Measurements from ENCODE around the gene DCP2. TPM values are rescaled to one million over a fixed set of nuclear protein-coding genes. Genes with fewer than 3 reads are reported as not detected.
A peak's percentile ranks its signal among the peaks of the same experiment; 100 is the strongest.

The DCP2 gene
- total RNA-seq, 1 donor from 2014 or later: 78.9 TPM

DNA sequence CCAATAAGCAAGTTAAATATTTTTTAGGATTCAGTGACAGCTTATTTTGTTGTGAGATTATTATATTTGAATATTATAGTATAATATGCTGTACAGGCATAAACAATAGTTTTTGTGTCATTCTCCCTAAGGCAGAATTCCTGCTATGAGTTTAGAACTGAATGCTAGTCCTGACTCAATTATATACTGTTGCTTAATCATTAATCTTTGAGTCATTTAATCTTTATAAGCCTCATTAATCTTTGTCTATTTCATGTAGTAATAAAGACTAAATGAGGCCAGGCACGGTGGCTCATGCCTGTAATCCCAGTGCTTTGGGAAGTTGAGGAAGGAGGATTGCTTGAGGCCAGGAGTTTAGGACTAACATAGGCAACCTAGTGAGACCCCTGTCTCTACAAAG, 3.6 kb upstream of the DCP2 start:
- DNase-seq (ENCODE audit: low spot score): no peak
- Mint-ChIP-seq H3K27ac (no peak overlapping the region), H3K4me1 (ENCODE audit: low read depth) (peaks cover 27% of the 10 kb centered on the region), H3K36me3 (ENCODE audit: low read depth) (no peaks in the 10 kb centered on the region), H3K4me3 (no peak overlapping the region), H3K9me3 (no peaks in the 10 kb centered on the region), H3K27me3 (ENCODE audit: insufficient read depth) (no peaks in the 10 kb centered on the region)
- intact Hi-C loops (cut with micrococcal nuclease): no loop called here

DNA sequence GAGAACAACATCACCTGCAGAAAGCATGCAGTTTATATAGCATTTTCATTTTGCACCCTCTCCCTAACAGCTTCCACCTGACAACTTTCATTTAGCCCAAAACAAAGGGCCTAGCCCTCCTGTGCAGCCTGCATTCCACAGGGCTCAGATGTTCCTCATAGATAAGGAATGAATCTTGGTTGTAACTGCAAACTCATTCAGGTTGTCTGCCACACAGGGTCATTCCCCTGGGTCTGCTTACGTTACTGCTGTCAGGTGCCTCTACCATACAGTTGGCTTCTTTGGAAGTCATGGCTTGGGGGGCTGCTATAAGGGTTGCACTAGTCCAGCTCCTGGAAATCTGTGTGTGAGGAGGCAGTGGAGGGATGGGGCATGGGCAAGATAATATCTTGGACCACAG, 2.7 kb upstream of the DCP2 start:
- H3K36me3 Mint-ChIP-seq (ENCODE audit: low read depth): no peaks in the 10 kb centered on the region
- H3K9me3 Mint-ChIP-seq: no peaks in the 10 kb centered on the region
- H3K27ac Mint-ChIP-seq: no peak overlapping the region
- no peak overlapping the region for H3K4me3 Mint-ChIP-seq
- intact Hi-C loops (cut with micrococcal nuclease): no loop called here
- H3K4me1 Mint-ChIP-seq (ENCODE audit: low read depth): peaks cover 24% of the 10 kb centered on the region
- H3K27me3 Mint-ChIP-seq (ENCODE audit: insufficient read depth): no peaks in the 10 kb centered on the region
- no peak for DNase-seq (ENCODE audit: low spot score)

DNA sequence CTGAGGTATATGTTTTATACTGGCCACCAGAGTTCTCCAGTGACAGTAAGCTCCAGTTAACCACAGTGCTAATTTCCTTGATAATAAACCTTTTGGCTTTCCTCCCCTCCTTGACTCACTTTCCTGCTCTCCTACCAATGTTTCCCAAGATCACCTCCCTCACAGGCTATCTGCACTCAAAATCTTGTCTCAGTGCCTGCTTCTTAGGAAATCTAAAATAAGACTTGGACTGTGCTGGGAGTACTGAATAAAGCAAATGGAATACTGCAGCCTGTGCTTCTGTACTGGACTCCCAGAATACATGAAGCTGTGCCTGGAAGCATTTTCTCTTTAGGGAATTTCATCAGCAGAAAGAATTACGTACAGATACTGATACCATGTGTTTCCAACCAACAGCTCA, 1.7 kb upstream of the DCP2 start:
- H3K36me3 Mint-ChIP-seq (ENCODE audit: low read depth): peaks cover 2% of the 10 kb centered on the region
- no peaks in the 10 kb centered on the region for H3K27me3 Mint-ChIP-seq (ENCODE audit: insufficient read depth)
- H3K9me3 Mint-ChIP-seq: no peaks in the 10 kb centered on the region
- no peak for DNase-seq (ENCODE audit: low spot score)
- H3K4me3 Mint-ChIP-seq: no peak overlapping the region
- peak overlapping the region; percentile 93 for H3K27ac Mint-ChIP-seq
- intact Hi-C loops (cut with micrococcal nuclease): loop anchor here (5.0 kb wide), 2 partner anchors 317 to 813 kb away; no protein-coding TSS in a partner anchor
- peaks cover 26% of the 10 kb centered on the region for H3K4me1 Mint-ChIP-seq (ENCODE audit: low read depth)

DNA sequence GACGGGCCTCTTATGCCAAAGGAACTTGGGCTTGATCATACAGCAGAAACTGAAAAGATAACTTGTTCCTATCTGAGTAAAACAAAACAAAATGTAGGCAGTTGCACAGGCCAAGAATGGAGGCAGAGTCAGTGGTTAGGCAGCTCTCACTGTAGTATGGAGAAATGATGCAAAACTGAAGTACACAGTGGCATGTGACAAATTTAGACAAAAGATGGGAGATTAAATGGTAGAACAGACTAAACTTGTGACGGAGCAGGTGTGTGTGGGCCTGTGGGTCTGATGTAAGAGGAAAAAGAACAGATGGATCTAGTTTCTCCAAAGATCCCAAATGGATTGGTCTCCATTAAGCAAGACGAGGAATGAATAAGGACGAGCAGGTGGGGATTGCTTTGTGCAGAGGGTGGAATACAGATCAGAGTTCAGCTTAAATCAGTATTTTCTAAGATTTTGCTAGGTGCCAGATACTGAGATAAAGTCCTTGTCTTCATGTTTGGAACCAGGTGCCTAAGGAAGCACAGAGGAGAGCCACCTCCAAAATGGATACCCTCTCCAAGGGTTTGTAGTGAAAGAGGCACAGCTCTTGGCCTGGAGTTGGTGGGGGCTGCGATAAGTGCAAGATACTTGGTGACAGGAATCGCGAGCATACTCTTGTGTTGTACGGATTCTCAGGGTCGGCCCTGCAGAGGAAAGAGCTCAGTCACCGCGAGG, 722 bp upstream of the DCP2 start:
- intact Hi-C loops (cut with micrococcal nuclease): loop anchor here (1.0 to 5.0 kb wide), 8 partner anchors 12 to 814 kb away; partner anchors contain the start of genes REEP5 and SRP19
- peaks cover 31% of the 10 kb centered on the region for H3K4me1 Mint-ChIP-seq (ENCODE audit: low read depth)
- peak overlapping the region; percentile 93 for H3K4me3 Mint-ChIP-seq

DNA sequence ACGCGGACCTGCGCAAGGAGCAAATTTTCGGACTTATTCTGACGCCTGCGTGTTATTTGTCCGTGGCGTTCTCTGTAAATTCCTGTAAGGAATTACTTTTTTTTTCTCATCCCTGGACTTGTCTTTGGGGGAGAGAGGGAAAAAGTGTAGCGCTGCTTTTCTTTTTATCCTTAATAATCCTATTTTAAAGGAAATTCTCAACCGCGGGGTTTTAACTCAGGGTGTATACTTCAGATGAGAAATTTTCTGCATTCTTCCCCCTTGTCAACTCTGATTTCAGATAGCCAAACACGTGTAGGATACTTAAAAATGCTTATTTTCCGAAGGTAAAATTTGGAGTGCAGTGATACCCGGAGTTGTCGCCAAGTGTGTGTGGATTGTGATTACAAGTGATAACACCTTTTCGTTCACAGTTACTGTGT, 853 bp downstream of the DCP2 start:
- Mint-ChIP-seq H3K27me3 (ENCODE audit: insufficient read depth) (no peaks in the 10 kb centered on the region), H3K36me3 (ENCODE audit: low read depth) (peaks cover 6% of the 10 kb centered on the region), H3K27ac (peak overlapping the region; percentile 93), H3K9me3 (no peaks in the 10 kb centered on the region), H3K4me1 (ENCODE audit: low read depth) (peaks cover 38% of the 10 kb centered on the region), H3K4me3 (peak overlapping the region; percentile 93)
- intact Hi-C loops (cut with micrococcal nuclease): loop anchor here (1.0 to 5.0 kb wide), 4 partner anchors 99 to 815 kb away; partner anchors contain the start of gene YTHDC2
- no peak for DNase-seq (ENCODE audit: low spot score)

More for the DNA sequence above, 722 bp upstream of the DCP2 start:
- no peaks in the 10 kb centered on the region for H3K9me3 Mint-ChIP-seq
- DNase-seq (ENCODE audit: low spot score): no peak
- peaks cover 2% of the 10 kb centered on the region for H3K36me3 Mint-ChIP-seq (ENCODE audit: low read depth)
- H3K27me3 Mint-ChIP-seq (ENCODE audit: insufficient read depth): no peaks in the 10 kb centered on the region
- peak overlapping the region; percentile 93 for H3K27ac Mint-ChIP-seq

DNA sequence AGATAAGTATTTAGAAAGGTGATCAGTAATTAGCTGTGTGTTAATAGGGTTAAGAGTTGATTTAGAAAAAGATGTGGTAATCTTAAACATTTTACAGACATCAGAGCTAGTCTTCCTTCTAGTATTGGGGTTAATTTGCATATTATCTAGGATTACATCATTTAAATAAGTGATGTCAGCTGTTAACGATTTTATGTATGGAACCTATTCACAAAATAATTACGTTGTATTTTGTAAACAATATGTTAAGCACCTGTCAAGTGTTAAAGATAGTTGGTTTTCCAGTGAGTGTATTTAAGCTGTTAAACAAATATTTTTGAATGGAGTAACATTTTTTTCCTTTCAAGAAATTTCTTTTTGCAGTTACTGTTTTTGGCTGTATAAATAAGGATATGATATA, 2.2 kb downstream of the DCP2 start:
- Mint-ChIP-seq H3K4me3 (peak overlapping the region; percentile 93), H3K27ac (no peak overlapping the region), H3K36me3 (ENCODE audit: low read depth) (peaks cover 11% of the 10 kb centered on the region), H3K27me3 (ENCODE audit: insufficient read depth) (no peaks in the 10 kb centered on the region), H3K4me1 (ENCODE audit: low read depth) (peaks cover 48% of the 10 kb centered on the region), H3K9me3 (no peaks in the 10 kb centered on the region)
- no peak for DNase-seq (ENCODE audit: low spot score)
- intact Hi-C loops (cut with micrococcal nuclease): loop anchor here (5.0 kb wide), 2 partner anchors 313 to 817 kb away; no protein-coding TSS in a partner anchor

DNA sequence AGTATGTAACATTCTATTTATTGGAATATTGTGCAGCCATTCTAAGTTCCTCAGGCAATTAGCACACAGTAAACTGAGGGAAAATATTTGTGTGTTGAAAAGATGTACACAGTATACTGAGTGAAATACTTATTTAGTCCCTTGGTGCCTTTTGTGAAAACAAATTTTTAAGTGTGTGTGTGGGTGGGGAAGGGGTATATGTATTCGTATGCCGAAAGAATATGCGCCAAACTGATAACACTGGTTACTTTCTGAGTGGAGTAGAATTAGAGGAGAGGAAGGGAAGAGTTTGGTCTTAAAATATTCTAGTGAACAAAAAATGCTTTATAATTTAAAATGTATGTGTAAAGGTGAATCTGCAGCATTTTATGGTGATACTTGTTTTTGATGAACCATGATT, 3.1 kb downstream of the DCP2 start:
- peaks cover 53% of the 10 kb centered on the region for H3K4me1 Mint-ChIP-seq (ENCODE audit: low read depth)
- no peak overlapping the region for H3K27ac Mint-ChIP-seq
- peaks cover 15% of the 10 kb centered on the region for H3K36me3 Mint-ChIP-seq (ENCODE audit: low read depth)

DNA sequence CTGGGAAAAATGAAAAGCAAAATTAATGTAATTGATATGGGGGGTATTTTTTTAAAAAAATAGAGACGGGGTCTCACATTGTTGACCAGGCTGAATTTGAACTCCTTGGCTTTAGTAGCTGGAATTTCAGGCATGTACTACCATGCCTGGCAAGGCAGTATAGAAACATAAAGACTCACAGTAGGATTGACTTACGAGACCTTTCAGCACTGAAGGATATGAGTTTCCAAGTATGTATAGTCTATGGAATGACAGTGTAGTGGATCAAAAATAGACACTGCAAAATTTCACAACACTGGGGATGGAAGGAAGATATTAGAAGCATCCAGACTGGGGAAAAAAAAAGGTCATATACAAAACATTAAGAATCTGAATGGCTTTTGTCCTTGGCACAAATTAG, 6.8 kb downstream of the DCP2 start:
- H3K36me3 Mint-ChIP-seq (ENCODE audit: low read depth): peaks cover 20% of the 10 kb centered on the region

More for the DNA sequence above, 3.1 kb downstream of the DCP2 start:
- Mint-ChIP-seq H3K9me3 (no peaks in the 10 kb centered on the region), H3K27me3 (ENCODE audit: insufficient read depth) (no peaks in the 10 kb centered on the region), H3K4me3 (peak overlapping the region; percentile 71)
- DNase-seq (ENCODE audit: low spot score): no peak
- intact Hi-C loops (cut with micrococcal nuclease): loop anchor here (5.0 kb wide), 2 partner anchors 313 to 817 kb away; no protein-coding TSS in a partner anchor

DNA sequence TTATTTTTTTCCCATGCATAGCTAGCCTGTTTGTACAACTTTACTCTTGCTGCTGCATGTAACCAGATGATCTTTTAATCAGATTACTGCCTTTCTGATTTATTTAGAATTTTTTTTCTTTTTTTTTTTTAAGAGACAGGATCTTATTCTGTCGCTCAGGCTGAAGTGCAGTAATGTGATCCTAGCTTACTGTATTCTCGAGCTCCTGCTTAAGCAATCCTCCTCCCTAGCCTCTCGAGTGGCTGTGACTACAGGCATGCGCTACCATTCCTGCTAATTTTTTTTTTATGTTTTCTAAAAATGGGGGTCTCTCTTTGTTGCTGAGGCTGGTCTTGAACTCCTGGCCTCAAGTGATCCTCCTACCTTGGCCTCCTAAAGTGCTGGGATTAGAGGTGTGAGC, 9.6 kb downstream of the DCP2 start:
- Mint-ChIP-seq H3K4me3 (no peak overlapping the region), H3K4me1 (ENCODE audit: low read depth) (peaks cover 48% of the 10 kb centered on the region), H3K27me3 (ENCODE audit: insufficient read depth) (no peaks in the 10 kb centered on the region), H3K9me3 (no peaks in the 10 kb centered on the region), H3K27ac (no peak overlapping the region), H3K36me3 (ENCODE audit: low read depth) (peaks cover 27% of the 10 kb centered on the region)
- intact Hi-C loops (cut with micrococcal nuclease): no loop called here
- no peak for DNase-seq (ENCODE audit: low spot score)

More for the DNA sequence above, 6.8 kb downstream of the DCP2 start:
- intact Hi-C loops (cut with micrococcal nuclease): no loop called here
- Mint-ChIP-seq H3K4me3 (no peak overlapping the region), H3K9me3 (no peaks in the 10 kb centered on the region), H3K4me1 (ENCODE audit: low read depth) (peaks cover 36% of the 10 kb centered on the region), H3K27me3 (ENCODE audit: insufficient read depth) (no peaks in the 10 kb centered on the region), H3K27ac (no peak overlapping the region)
- DNase-seq (ENCODE audit: low spot score): no peak

DNA sequence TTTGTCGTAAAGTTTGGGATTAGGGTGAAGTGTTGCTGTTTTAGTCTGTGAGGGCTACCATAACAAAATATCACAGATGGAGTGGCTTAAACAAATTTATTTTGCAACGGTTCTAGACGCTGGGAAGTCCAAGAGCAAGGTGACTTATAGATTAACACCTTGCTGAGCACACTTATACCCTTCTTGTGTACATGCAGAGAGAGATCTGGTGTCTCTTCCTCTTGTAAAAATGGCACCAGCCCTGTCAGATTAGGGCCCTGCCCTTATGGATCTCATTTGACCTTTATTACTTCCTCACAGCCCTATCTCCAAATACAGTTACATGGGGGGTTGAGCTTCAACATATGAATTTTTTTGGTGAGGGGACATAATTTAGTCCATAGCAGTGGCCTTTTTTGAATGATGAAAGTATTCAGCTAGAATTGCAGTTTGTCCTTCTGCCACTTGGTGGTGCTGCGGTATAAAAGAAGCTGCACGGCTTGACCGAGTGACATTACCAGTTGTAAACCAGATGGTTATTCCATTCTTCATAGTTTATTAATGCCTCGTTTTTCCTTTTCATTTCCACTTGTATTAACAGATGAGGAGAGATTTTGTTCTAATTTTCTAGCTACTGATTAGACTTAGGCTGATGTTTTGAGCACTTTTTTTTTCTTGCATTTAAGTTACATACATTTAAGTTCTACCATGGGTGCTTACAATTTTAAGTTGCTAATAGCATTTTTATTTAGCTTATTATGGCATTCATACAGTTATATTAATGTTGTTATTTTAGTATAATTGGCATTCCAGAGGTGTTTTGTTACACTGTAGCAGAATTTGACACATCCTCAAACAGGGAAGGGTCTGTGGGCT, 19.4 kb downstream of the DCP2 start:
- peak; percentile 61 for DNase-seq (ENCODE audit: low spot score)
- Mint-ChIP-seq H3K36me3 (ENCODE audit: low read depth) (peaks cover 23% of the 10 kb centered on the region), H3K9me3 (no peaks in the 10 kb centered on the region), H3K27me3 (ENCODE audit: insufficient read depth) (no peaks in the 10 kb centered on the region), H3K4me3 (no peak overlapping the region), H3K27ac (no peak overlapping the region), H3K4me1 (ENCODE audit: low read depth) (peaks cover 23% of the 10 kb centered on the region)
- intact Hi-C loops (cut with micrococcal nuclease): loop anchor here (1.0 to 2.0 kb wide), 6 partner anchors 95 to 610 kb away; partner anchors contain the start of gene YTHDC2

DNA sequence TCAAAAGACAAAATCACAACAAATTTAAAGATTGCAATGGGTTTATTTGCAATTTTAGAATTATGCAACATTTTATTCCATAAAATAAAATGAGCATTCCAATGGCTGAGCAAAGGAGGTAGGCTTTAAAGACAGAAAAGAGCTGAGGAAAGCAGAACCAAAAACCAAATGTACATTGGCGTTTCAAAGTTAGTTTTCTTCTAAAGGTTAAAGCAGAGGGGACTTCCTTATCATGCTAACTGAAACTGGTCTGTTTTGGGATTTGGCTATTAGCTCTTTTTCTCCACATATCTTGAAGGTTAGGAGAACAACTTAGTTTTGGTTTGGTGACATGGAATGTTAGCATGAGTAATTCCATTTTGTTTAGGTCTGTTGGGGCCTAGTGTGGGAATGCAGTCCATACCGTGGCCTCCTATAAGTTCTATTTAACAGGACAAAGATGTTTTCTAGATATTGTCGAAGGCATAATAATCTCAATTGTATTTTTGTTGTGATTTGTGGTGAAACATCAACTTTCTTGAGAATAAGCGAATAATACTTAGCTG, 20.3 kb downstream of the DCP2 start:
- intact Hi-C loops (cut with micrococcal nuclease): loop anchor here (1.0 to 2.0 kb wide), 6 partner anchors 94 to 609 kb away; partner anchors contain the start of gene YTHDC2
- DNase-seq (ENCODE audit: low spot score): no peak
- Mint-ChIP-seq H3K36me3 (ENCODE audit: low read depth) (peaks cover 23% of the 10 kb centered on the region), H3K4me3 (no peak overlapping the region), H3K9me3 (no peaks in the 10 kb centered on the region), H3K27me3 (ENCODE audit: insufficient read depth) (no peaks in the 10 kb centered on the region), H3K27ac (no peak overlapping the region), H3K4me1 (ENCODE audit: low read depth) (peaks cover 14% of the 10 kb centered on the region)

DNA sequence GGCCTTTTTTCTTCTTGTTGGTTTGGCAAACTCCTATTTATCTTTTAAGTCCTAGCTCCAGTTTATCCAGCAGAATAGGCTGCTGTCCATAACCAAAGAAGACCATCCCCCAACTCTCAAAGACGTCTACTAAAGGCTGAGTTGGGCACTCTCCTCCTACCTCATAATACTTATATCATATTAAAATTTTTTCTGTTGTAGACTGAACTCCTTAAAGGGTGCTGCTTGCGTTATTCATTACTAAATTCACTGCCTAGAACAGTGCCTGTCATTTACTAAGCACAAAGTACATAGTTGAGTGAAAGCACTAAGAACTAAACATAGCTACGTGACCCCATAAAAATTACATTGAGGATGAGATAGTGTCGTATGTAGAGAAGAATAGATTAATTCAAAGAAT, 21.7 kb downstream of the DCP2 start:
- Mint-ChIP-seq H3K27ac (no peak overlapping the region), H3K36me3 (ENCODE audit: low read depth) (peaks cover 23% of the 10 kb centered on the region), H3K4me1 (ENCODE audit: low read depth) (peaks cover 6% of the 10 kb centered on the region), H3K9me3 (no peaks in the 10 kb centered on the region), H3K4me3 (no peak overlapping the region), H3K27me3 (ENCODE audit: insufficient read depth) (no peaks in the 10 kb centered on the region)
- DNase-seq (ENCODE audit: low spot score): no peak
- intact Hi-C loops (cut with micrococcal nuclease): no loop called here
